ENCODE data around the gene CDCP1. TPM values are rescaled to one million over a fixed set of nuclear protein-coding genes. Genes with fewer than 3 reads are reported as not detected.
"Not testable (repeated sequence)": the region's sequence is repeated elsewhere in the genome, so short reads cannot be mapped to it uniquely, and the experiment has no call there.

The CDCP1 gene
- total RNA-seq, 1 donor from 2014 or later: 7.4 TPM

DNA sequence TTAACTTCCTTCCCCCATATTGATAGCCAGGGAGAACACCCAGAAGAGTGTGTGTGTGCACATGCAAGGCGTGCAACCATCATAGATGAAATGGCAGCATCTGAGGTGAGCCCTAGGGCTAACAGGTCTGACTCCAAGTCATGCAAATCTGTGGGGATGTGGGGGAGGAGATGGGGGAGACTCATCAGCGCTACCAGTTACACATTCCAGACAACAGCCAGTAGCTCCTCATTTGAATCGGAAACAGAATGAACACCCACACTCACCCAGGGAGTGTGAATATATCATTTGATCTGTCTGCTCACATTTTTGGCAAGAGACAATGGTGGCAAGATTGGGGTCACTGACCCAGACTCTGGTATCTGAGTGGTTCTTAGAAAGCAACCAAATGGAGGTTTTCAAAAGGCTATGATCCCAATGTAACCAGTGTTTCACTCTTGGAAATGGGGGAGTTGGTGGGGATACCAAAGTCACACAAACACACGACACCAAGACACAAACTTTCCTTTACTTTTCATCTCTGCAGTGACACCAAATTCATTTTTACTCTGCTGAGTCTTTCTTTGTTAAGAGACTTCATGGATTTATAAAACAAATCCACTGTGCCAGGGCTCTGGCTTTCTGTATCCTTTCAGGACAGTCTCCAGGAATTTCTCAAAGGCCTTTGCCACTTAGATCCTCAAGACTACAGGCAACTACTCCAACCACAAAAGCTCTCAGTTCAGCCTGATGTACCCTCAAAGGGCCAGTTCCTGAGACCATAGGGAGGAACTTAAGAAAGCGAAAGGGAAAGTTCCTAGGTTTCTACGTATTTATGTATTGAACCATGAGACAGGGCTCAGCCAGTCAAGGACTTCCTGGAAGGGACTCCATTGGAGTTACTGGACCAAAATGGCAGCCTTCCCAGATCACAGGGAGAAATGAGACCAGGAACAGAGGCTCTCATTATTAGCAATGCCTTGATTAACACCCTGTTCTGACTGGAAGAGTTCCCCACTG is 2.2 kb downstream of the CDCP1 start:
- Mint-ChIP-seq H3K27me3 (ENCODE audit: low read depth) (peaks cover 30% of the 10 kb centered on the region), H3K4me1 (ENCODE audit: low read depth) (peaks cover 21% of the 10 kb centered on the region), H3K4me3 (ENCODE audit: low read depth) (peak overlapping the region; percentile 48)

DNA sequence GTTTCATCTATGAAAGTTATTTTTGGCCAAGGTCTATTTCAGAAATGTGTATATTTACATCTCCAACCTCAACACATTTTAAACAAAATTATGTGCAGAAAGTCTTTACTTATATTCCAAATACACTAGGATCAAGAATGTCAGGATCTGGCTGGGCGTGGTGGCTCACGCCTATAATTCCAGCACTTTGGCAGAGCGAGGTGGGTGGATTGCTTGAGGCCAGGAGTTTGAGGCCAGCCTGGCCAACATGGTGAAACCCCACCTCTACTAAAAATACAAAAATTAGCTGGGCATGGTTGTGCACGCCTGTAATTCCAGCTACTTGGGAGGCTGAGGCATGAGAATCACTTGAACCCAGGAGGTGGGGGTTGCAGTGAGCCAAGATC is 5.4 kb downstream of the CDCP1 start:
- H3K4me3 Mint-ChIP-seq (ENCODE audit: low read depth); H3K27ac Mint-ChIP-seq; H3K9me3 Mint-ChIP-seq; H3K27me3 Mint-ChIP-seq (ENCODE audit: low read depth); intact Hi-C loops (cut with micrococcal nuclease); DNase-seq (ENCODE audit: low spot score): not testable (repeated sequence)
- peaks cover 24% of the 10 kb centered on the region for H3K4me1 Mint-ChIP-seq (ENCODE audit: low read depth)
- H3K36me3 Mint-ChIP-seq (ENCODE audit: low read depth): peaks cover 18% of the 10 kb centered on the region

More for the DNA sequence above, 2.2 kb downstream of the CDCP1 start:
- no peaks in the 10 kb centered on the region for H3K9me3 Mint-ChIP-seq
- peak overlapping the region; percentile 7 for H3K27ac Mint-ChIP-seq
- H3K36me3 Mint-ChIP-seq (ENCODE audit: low read depth): peaks cover 15% of the 10 kb centered on the region
- intact Hi-C loops (cut with micrococcal nuclease): no loop called here
- no peak for DNase-seq (ENCODE audit: low spot score)

DNA sequence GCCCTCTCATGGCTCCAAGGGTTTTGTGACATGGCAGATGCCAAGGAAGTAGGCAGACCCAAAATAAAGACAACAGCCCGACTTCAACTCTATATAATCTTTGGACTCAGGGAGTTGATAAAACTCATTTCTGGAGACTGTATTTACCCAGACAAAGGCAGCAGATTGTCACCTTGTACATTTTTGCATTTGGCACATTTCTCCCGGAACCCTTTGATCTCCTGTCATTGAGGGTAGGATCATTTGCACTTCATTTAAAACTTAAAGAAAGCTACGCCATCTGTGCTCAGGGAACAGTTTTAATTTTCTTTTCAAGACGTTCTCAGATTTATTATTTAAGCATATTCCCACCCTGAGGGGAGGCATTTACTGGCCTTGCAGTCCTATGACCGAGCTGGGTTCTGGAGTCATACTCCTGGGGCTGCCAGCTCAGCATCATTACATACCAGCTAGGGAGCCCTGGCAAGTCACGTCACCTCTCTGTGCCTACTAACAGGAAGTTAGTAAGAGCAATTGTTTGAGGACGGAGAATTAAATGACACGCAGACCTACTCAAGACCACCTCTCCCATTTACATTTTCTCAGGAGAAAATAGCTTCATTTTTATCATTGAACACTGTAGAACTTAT is 5.9 kb downstream of the CDCP1 start:
- Mint-ChIP-seq H3K27ac (no peak overlapping the region), H3K36me3 (ENCODE audit: low read depth) (peaks cover 18% of the 10 kb centered on the region), H3K4me1 (ENCODE audit: low read depth) (peaks cover 26% of the 10 kb centered on the region), H3K4me3 (ENCODE audit: low read depth) (no peak overlapping the region), H3K9me3 (no peaks in the 10 kb centered on the region), H3K27me3 (ENCODE audit: low read depth) (peaks cover 3% of the 10 kb centered on the region)
- no peak for DNase-seq (ENCODE audit: low spot score)
- intact Hi-C loops (cut with micrococcal nuclease): no loop called here

DNA sequence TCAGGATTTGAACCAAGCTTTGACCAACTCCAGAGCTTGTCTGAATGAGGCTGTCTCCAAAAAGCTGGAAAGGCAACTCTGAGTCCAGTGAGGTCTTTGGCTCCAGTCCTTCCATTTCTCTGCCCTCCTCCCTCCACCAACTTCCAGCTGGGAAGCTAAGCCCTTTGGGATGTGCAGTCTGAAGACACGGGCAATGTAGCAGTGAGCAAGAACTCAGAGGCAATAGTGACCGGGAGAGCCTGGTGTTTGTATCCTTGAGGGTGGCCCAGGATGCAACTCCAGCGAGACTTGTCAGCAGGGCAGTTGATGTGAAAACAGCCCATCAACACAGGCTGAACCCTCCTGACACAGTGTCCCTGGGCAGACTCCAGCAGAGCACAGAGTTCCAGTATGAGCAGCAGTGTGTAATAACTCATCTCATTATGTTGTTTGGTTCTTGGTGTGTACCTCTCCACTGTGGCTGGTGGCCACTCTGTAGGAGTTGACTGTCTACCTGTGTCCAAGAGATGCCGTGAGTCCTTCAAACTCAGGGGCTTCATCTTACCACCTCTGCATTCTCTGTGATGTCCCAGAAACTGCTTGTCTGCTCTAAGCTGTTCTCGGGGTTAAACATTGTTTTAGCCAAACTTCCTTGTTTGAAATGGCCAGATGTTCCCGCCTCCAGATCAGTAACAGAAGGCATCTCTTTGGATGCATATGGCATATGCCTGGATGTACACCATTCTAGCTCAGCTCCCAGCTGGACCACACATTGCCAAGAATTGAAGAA is 6.6 kb downstream of the CDCP1 start:
- H3K27me3 Mint-ChIP-seq (ENCODE audit: low read depth): no peaks in the 10 kb centered on the region
- no peak overlapping the region for H3K4me3 Mint-ChIP-seq (ENCODE audit: low read depth)
- intact Hi-C loops (cut with micrococcal nuclease): no loop called here
- H3K36me3 Mint-ChIP-seq (ENCODE audit: low read depth): peaks cover 22% of the 10 kb centered on the region
- H3K4me1 Mint-ChIP-seq (ENCODE audit: low read depth): peaks cover 27% of the 10 kb centered on the region
- no peak for DNase-seq (ENCODE audit: low spot score)
- H3K27ac Mint-ChIP-seq: no peak overlapping the region
- peaks cover 4% of the 10 kb centered on the region for H3K9me3 Mint-ChIP-seq

DNA sequence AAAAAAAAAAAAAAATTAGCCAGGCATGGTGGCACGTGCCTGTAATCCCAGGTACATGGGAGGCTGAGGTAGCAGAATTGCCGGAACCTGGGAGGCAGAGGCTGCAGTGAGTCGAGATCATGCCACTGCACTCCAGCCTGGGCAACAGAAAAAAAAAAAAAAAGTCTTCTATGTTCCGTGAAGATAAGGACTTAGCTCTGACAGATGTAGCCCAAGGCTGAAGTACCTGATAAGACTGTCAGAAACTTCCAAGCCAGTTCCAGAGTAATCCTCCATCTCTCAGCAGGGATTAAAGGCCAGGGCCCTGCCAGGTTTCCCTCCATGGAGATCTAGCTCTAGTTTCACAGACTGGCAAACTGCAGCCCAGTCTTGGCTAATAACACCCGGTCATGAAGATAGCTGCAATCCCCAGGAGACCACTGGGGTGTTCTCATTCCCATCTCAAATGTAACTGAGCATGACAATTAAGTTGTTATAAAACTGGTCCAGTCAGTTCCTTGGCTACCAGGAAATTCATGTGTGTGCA is 8.5 kb downstream of the CDCP1 start:
- H3K27ac Mint-ChIP-seq: no peak overlapping the region
- peaks cover 4% of the 10 kb centered on the region for H3K9me3 Mint-ChIP-seq
- peaks cover 22% of the 10 kb centered on the region for H3K36me3 Mint-ChIP-seq (ENCODE audit: low read depth)
- intact Hi-C loops (cut with micrococcal nuclease): no loop called here
- H3K4me1 Mint-ChIP-seq (ENCODE audit: low read depth): peaks cover 21% of the 10 kb centered on the region
- no peaks in the 10 kb centered on the region for H3K27me3 Mint-ChIP-seq (ENCODE audit: low read depth)
- no peak overlapping the region for H3K4me3 Mint-ChIP-seq (ENCODE audit: low read depth)
- DNase-seq (ENCODE audit: low spot score): no peak

DNA sequence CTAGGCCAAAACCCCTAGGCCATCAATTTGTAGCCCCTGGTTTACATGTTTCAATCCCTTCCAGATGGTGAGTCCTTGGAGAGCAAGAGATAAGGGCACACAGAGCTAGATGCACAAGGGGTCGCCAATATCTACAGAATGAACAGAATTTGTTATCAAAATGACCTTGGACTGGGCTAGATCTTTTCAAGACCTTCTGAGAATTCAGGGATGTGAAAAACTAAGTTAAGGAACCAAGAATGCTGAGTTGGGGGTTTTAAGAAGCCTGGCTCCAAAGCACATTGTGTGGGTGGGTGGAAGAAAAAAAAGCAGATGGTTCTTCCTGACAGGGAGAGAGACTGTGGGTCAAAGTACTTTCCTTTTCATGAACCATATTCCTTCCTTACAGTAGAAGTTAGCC is 10.2 kb downstream of the CDCP1 start:
- peaks cover 4% of the 10 kb centered on the region for H3K9me3 Mint-ChIP-seq

DNA sequence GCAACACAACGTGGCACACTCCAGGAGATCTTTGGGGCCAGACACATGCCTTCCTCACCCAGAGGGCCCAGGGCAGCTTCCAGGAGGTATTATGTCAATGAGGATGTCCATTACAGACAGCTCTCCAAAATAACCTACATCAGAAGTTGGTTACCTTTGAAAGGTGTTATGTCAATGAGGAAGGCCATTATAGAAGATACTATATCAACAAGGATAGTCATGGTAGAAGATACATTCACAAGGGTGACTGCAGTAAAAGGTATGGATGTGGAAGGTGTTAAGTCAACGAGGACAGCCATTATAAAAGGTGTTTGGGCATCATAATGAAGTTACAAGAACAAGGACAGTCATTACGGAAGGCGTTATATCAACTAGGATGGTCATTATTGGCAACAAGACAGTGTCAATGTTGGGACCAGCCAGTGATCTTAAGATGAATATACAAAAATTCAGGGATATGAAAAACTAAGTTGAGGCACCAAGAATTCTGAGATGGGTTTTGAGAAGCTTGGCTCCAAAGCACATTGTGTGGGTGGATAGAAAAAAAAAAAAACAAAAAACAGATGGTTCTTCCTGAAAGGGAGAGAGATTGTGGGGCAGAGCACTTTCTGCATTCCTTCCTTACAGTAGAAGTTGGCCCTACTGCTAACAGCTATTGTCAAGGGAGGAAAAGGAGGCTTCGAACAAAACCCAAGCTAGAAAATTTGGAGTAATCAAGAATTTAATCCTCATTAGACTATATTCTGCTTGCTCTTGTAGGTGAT is 11.2 kb downstream of the CDCP1 start:
- Mint-ChIP-seq H3K27me3 (ENCODE audit: low read depth) (no peaks in the 10 kb centered on the region), H3K27ac (no peak overlapping the region), H3K4me1 (ENCODE audit: low read depth) (peaks cover 24% of the 10 kb centered on the region), H3K9me3 (peaks cover 4% of the 10 kb centered on the region), H3K4me3 (ENCODE audit: low read depth) (no peak overlapping the region), H3K36me3 (ENCODE audit: low read depth) (peaks cover 21% of the 10 kb centered on the region)
- intact Hi-C loops (cut with micrococcal nuclease): no loop called here
- DNase-seq (ENCODE audit: low spot score): no peak

More for the DNA sequence above, 10.2 kb downstream of the CDCP1 start:
- DNase-seq (ENCODE audit: low spot score): no peak
- Mint-ChIP-seq H3K27me3 (ENCODE audit: low read depth) (no peaks in the 10 kb centered on the region), H3K4me1 (ENCODE audit: low read depth) (peaks cover 23% of the 10 kb centered on the region), H3K4me3 (ENCODE audit: low read depth) (no peak overlapping the region), H3K36me3 (ENCODE audit: low read depth) (peaks cover 22% of the 10 kb centered on the region), H3K27ac (no peak overlapping the region)
- intact Hi-C loops (cut with micrococcal nuclease): no loop called here

DNA sequence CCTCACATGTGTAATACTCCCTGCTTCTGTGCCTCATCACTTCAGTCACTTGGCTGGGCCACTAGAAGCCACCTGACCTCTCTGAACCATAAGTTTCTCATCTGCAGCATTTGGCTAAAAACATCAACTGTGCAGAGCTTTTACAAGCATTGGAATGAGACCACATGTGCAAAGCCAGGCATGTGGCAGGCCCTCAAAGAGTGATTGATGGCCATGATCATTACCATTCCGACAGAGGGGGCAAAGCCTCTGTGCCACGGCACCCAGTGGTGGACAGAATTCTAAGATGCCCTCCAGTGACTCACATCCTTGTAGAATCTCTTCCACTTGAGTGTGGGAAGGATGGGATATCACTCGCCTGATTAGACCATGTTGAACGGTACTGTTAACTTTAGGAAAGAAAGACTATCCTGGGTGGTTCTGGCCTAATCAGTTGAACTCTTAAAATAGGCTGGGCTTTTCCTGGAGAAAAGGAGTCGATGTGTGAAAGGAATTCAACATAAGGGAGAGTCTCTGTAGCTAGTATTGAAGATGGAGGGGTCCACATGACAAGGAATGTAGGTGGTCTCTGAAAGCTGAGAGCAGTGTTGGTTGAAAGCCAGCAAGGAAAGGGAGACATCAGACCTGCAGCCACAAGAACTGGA is 13.5 kb downstream of the CDCP1 start:
- H3K27me3 Mint-ChIP-seq (ENCODE audit: low read depth): no peaks in the 10 kb centered on the region

DNA sequence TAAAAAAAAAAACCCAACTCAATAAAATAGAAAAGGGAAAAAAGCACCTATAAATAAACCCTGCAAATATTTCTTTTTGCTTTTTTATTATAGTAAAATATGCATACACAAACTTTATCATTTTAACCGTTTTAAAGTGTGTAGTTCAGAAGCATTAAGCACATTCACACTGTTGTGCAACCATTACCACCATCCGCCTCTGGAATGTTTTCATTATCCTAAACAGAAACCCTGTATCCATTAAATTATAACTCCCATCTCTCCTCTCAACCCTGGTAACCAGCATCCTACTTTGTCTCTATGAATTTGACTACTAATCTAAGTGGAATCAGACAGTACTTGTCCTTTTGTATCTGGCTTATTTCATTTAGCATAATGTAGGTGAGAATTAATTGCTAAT is 15.0 kb downstream of the CDCP1 start:
- Mint-ChIP-seq H3K27ac (no peak overlapping the region), H3K9me3 (peaks cover 4% of the 10 kb centered on the region), H3K4me1 (ENCODE audit: low read depth) (peaks cover 31% of the 10 kb centered on the region), H3K36me3 (ENCODE audit: low read depth) (peaks cover 20% of the 10 kb centered on the region), H3K4me3 (ENCODE audit: low read depth) (no peak overlapping the region), H3K27me3 (ENCODE audit: low read depth) (no peaks in the 10 kb centered on the region)
- intact Hi-C loops (cut with micrococcal nuclease): no loop called here
- no peak for DNase-seq (ENCODE audit: low spot score)

More for the DNA sequence above, 13.5 kb downstream of the CDCP1 start:
- intact Hi-C loops (cut with micrococcal nuclease): no loop called here
- no peak overlapping the region for H3K4me3 Mint-ChIP-seq (ENCODE audit: low read depth)
- H3K27ac Mint-ChIP-seq: no peak overlapping the region
- peaks cover 24% of the 10 kb centered on the region for H3K4me1 Mint-ChIP-seq (ENCODE audit: low read depth)
- no peak for DNase-seq (ENCODE audit: low spot score)
- H3K9me3 Mint-ChIP-seq: peaks cover 4% of the 10 kb centered on the region
- peaks cover 13% of the 10 kb centered on the region for H3K36me3 Mint-ChIP-seq (ENCODE audit: low read depth)

DNA sequence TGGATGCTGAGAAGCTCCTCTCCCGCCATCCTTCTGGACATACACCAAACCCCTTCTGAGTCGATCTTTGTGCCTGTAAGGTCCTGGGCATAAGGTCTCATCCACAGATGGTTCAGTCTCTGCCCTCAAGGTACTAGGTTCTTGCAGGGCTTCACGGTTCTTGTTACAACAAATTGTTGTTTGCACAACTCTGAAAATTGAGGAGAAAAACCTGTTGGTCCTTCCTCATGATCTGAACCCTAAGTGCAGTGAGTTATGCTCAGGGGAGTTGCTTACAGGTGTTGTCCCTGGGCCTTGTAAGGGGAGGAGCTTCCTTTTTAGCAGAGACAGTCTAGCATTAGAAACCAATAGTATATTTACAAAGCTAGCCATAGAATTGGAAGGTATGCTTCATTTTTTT is 15.7 kb downstream of the CDCP1 start:
- no peak for DNase-seq (ENCODE audit: low spot score)
- peaks cover 4% of the 10 kb centered on the region for H3K9me3 Mint-ChIP-seq
- H3K27ac Mint-ChIP-seq: no peak overlapping the region
- no peaks in the 10 kb centered on the region for H3K27me3 Mint-ChIP-seq (ENCODE audit: low read depth)
- peaks cover 29% of the 10 kb centered on the region for H3K4me1 Mint-ChIP-seq (ENCODE audit: low read depth)
- H3K36me3 Mint-ChIP-seq (ENCODE audit: low read depth): peaks cover 23% of the 10 kb centered on the region
- intact Hi-C loops (cut with micrococcal nuclease): no loop called here
- H3K4me3 Mint-ChIP-seq (ENCODE audit: low read depth): no peak overlapping the region

DNA sequence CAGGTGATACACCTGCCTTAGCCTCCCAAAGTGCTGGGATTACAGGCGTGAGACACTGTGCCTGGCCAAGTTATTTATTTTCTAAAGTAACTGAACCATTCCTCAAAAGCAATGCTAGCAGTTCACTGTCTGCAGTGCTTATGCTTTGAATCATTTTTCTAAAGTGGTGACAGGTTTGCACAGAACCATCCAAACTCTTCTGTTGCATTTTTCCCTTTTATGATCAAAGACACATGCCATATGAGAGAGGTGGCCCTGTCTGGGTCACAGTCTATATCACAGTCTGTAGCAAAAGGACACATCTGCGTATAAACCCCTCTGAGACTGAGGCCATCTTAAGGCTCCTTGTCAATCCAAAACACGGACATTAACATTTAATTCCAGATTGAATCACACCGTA is 17.2 kb downstream of the CDCP1 start:
- H3K27me3 Mint-ChIP-seq (ENCODE audit: low read depth): no peaks in the 10 kb centered on the region
- H3K9me3 Mint-ChIP-seq: no peaks in the 10 kb centered on the region
- H3K4me1 Mint-ChIP-seq (ENCODE audit: low read depth): peaks cover 32% of the 10 kb centered on the region
- DNase-seq (ENCODE audit: low spot score): no peak
- peaks cover 19% of the 10 kb centered on the region for H3K36me3 Mint-ChIP-seq (ENCODE audit: low read depth)
- intact Hi-C loops (cut with micrococcal nuclease): no loop called here
- H3K27ac Mint-ChIP-seq: no peak overlapping the region
- no peak overlapping the region for H3K4me3 Mint-ChIP-seq (ENCODE audit: low read depth)
